Small intestine (tissue), 7 donors: ENCODE results near the gene JDP2. TPM values are rescaled to one million over a fixed set of nuclear protein-coding genes. Genes with fewer than 3 reads are reported as not detected.
A peak's percentile ranks its signal among the peaks of the same experiment; 100 is the strongest.

Source experiments
- DNase-seq, 2 donors: peaks; one replicate each; pipeline versions ENCODE4 v3.0.0 to v3.0.0-alpha.2; 2013
- FAIRE-seq: peaks from 2 replicates; lab custom pipeline; 2012; peaks lifted over from hg19 to GRCh38; lab: Jason Lieb, UNC
- H3K27ac ChIP-seq, 3 donors: one replicate each; pipeline ENCODE4 v1.5.1; 2013; ENCODE audit warnings: low read length in 2 of 3, mild to moderate bottlenecking in 2 of 3, control low read depth in 1 of 3, inconsistent platforms in 1 of 3, low read depth in 1 of 3, moderate library complexity in 1 of 3
- H3K27me3 ChIP-seq, 3 donors: one replicate each; pipeline ENCODE4 v1.6.1; 2013; ENCODE audit warnings: low read length in 3 of 3, inconsistent platforms in 1 of 3; ENCODE audit not compliant: control insufficient read depth in 3 of 3, insufficient read depth in 3 of 3
- H3K36me3 ChIP-seq, 3 donors: one replicate each; pipeline ENCODE4 v1.6.1; 2013; ENCODE audit warnings: low read length in 3 of 3, inconsistent platforms in 1 of 3, low read depth in 1 of 3, mild to moderate bottlenecking in 1 of 3, moderate library complexity in 1 of 3; ENCODE audit not compliant: control insufficient read depth in 3 of 3, insufficient read depth in 2 of 3
- H3K4me1 ChIP-seq, 3 donors: one replicate each; pipeline ENCODE4 v1.6.1; 2013; ENCODE audit warnings: low read length in 2 of 3, inconsistent platforms in 1 of 3, low read depth in 1 of 3, mild to moderate bottlenecking in 1 of 3, moderate library complexity in 1 of 3; ENCODE audit not compliant: control insufficient read depth in 3 of 3, insufficient read depth in 2 of 3
- H3K4me3 ChIP-seq, 3 donors: one replicate each; pipeline ENCODE4 v1.5.1; 2013; ENCODE audit warnings: low read length in 3 of 3, control low read depth in 1 of 3, inconsistent platforms in 1 of 3, low read depth in 1 of 3, mild to moderate bottlenecking in 1 of 3, moderate library complexity in 1 of 3
- H3K9me3 ChIP-seq, 2 donors: one replicate each; pipeline ENCODE4 v1.6.1; 2013; ENCODE audit warnings: low read depth in 1 of 2, low read length in 1 of 2; ENCODE audit not compliant: control insufficient read depth in 2 of 2, insufficient read depth in 1 of 2
- WGBS, 3 donors: extraction: QIAGEN DNeasy Blood & Tissue Kit; methylation state at CpG; one replicate each; pipeline ENCODE4 v1.1.7; 2013; 5-methylcytosine and 5-hydroxymethylcytosine counted together
- polyA plus RNA-seq, 4 donors: library from polyadenylated mRNA; stranded (reverse) in 3 of 4; unstranded in 1 of 4; fragments of 200-250 nt in 3 of 4; fragments of 120-200 nt in 1 of 4; gene quantifications; one replicate each; pipeline versions ENCODE4 v1.2.1 to v1.2.3, GENCODE V29; 2013
- donor health status: healthy with polysubstance abuse.
- donor health status: control.
- donor health status: control.
- donor health status: Bipolar disorder and iron deficiency.
- donor health status: healthy.

Gene JDP2
- polyA plus RNA-seq, 4 donors = 26.1 to 45.6 (median 42.2) TPM

DNA sequence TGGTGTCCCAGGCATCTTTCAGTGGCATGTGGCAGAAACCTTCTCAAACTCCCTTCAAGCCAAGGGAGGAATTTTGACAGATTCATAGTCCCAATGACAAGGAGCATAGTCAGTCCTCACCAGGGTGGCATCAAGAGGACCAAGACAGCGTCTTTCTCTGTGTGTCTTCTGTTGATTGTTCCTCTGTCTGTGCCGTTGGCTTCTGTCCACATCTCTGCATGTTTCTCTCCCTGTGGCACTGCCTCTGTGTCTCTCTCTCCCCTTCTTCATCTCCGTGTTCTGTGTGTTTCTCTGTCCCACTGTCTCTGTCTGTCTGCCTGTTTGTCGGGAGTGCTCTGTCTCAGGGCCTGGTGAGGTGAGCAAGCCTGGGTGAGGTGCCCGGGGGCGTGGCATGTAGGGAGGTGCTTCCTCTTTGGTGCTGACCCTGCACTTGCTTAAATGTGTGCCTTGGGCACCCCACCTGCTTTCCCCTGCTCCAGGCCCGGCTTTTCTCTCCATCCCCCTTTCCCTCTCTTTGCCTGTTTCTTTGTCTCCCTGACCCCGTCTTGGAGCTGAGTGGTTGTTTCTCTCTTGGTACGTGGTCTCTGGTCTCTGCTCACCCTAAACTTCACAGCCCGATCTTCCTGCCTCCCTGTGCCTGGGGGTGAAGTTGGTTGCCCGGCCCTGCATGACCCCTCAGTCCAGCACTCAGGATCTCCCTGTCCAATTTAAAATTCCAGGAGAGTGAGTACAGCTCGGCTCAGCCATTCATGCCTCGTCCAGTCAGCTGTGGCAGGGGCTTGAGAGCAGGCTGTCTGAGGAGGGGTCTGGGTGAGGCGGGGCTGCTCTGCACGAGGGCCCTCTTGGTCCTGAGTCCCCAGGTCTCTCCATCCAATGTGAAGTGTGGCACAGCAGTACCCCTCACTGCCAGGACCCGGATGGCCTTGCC lies 28.5 kb downstream of the JDP2 start:
- DNase-seq (no peak), FAIRE-seq (no peak)
- no peaks in the 10 kb centered on the region for H3K9me3 ChIP-seq
- no peak overlapping the region for H3K4me3 ChIP-seq
- H3K36me3 ChIP-seq = peaks cover 0 to 80% (median 0%) of the 10 kb centered on the region in 3 donors
- H3K27ac ChIP-seq = peak overlapping the region in 1 of 3 donors; percentile 4
- no peaks in the 10 kb centered on the region for H3K27me3 ChIP-seq
- 79 to 84% (median 81%) methylated on average over 16 of the region's 16 CpGs for WGBS, 3 donors
- H3K4me1 ChIP-seq = peaks cover 3 to 33% (median 7%) of the 10 kb centered on the region in 3 donors

DNA sequence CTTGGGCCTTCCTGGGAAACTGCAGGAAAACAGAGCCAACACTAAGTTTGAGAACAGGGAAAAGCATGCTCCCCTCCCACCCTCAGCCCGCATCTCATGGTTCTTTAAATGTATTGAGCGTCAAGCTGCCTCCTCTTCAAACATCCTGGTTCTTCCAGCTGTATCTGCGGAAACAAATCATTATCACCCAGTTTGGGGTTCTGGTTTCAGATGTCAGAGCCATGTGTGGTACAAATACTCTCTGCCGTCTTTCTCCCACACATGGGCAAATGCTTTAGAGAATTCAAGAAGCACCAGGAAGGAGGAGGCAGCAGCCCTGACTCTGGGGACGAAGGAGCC lies 29.1 kb downstream of the JDP2 start:
- Histone ChIP-seq H3K4me3 (no peak overlapping the region), H3K4me1 (peaks cover 3 to 30% (median 3%) of the 10 kb centered on the region in 3 donors), H3K9me3 (no peaks in the 10 kb centered on the region), H3K36me3 (peaks cover 0 to 81% (median 0%) of the 10 kb centered on the region in 3 donors), H3K27me3 (no peaks in the 10 kb centered on the region), H3K27ac (peak overlapping the region in 1 of 3 donors; percentile 4)
- DNase-seq (no peak), FAIRE-seq (no peak)
- WGBS, 3 donors = 86 to 96% (median 89%) methylated on average over 5 of the region's 5 CpGs

DNA sequence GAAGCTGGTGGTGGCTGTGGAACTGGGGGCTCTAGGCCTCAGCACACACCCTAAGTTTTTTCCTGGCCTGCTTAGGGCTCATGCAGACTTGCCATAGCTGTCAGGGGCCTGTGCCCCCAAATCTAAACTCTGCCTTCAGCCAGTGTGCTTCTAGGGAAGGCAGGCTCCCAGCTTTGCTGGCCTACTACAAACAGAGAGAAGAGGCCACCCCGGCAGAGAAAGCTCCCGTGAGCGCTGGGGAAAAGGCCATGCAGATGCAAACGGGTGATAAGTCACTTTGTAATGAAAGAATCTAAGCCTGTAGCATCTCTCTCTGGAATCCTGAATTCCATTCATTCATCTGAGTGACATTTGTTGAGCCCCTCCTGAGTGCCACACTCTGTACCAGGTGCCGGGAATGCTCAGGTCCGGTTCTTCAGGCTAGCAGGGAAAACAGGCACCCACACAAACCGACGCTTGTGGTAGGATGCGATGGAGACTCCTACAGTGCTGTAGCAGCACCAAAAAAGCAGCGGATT lies 29.9 kb downstream of the JDP2 start:
- Histone ChIP-seq H3K36me3 (peaks cover 0 to 79% (median 0%) of the 10 kb centered on the region in 3 donors), H3K4me1 (peaks cover 0 to 23% (median 3%) of the 10 kb centered on the region in 3 donors), H3K9me3 (no peaks in the 10 kb centered on the region), H3K4me3 (no peak overlapping the region), H3K27ac (no peak overlapping the region), H3K27me3 (no peaks in the 10 kb centered on the region)
- WGBS, 3 donors = 86 to 94% (median 90%) methylated on average over 10 of the region's 10 CpGs
- FAIRE-seq (no peak), DNase-seq (no peak)

DNA sequence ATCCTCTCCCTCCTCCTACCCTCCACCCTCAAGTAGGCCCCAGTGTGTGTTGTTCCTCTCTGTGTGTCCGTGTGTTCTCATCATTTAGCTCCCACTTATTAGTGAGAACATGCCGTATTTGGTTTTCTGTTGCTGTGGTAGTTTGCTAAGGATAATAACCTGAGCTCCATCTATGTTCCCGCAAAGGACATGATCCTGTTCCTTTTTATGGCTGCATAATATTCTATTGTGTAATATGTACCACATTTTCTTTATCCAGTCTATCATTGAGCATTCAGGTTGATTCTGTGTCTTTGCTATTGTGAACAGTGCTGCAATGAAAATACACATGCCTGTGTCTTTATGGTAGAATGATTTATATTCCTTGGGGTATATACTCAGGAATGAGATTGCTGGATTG lies 30.5 kb downstream of the JDP2 start:
- FAIRE-seq (no peak), DNase-seq (no peak)
- no peaks in the 10 kb centered on the region for H3K9me3 ChIP-seq
- peaks cover 0 to 17% (median 3%) of the 10 kb centered on the region in 3 donors for H3K4me1 ChIP-seq
- no peak overlapping the region for H3K27ac ChIP-seq
- no peak overlapping the region for H3K4me3 ChIP-seq
- WGBS, 3 donors = 68 to 94% (median 78%) methylated on average over 3 of the region's 3 CpGs
- H3K27me3 ChIP-seq = no peaks in the 10 kb centered on the region
- H3K36me3 ChIP-seq = peaks cover 0 to 81% (median 2%) of the 10 kb centered on the region in 3 donors

DNA sequence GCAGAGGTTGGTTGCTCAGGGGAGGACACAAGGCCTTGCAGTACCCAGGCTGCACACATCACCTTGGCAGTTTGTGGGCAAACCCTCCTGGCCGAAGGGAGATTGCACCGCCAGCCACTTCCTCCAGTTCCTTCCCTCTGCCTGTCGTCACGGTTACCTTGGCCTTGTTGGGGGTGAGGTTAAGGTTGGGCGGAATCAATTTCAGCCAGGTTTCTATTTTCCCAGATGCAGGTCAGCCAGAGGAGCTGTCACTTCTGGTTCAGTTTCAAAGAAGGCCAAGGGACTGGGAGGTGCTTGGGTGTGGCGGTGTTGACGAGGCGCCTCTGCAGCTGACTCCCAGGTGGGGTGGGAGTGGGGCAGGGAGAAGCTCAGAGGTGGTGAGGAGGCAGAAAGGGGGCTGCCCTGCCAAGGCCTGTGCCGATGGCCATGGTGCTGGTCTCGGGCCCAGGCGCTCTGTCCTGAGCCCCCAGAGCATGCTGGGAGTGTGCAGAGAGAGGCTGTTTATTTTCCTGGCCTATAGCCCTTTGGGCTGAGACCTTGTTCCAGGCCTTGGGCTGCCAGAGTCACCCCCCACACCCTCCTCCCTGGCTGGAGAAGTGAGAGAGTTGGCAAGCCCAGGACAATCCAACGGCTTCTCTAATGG lies 31.4 kb downstream of the JDP2 start:
- Histone ChIP-seq H3K27me3 (no peaks in the 10 kb centered on the region), H3K4me3 (no peak overlapping the region), H3K36me3 (peaks cover 0 to 81% (median 4%) of the 10 kb centered on the region in 3 donors), H3K4me1 (peaks cover 0 to 14% (median 3%) of the 10 kb centered on the region in 3 donors), H3K9me3 (no peaks in the 10 kb centered on the region), H3K27ac (peak overlapping the region in 1 of 3 donors; percentile 5)
- peak; percentile 30 to 49 for DNase-seq
- whole genome bisulfite sequencing, 3 donors = 45 to 62% (median 57%) methylated on average over 12 of the region's 12 CpGs
- no peak for FAIRE-seq

DNA sequence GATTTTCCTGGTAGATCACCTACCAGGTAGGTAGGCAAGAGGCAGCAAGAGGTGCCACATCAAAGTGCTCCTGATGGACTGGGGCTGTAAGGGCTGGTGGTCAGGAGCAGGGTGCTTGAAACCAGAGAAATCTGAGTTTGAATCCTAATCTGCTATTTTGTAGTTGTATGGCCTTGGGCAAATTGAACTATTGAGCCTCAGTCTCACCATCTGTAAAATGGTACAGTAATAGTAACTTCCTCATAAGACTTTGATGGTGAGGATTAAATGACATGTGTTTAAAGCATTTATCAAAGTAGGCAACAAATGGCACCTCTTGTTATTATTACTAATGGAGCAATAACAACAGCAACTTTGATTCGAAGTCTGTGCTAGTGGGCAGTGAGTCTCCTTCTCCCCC lies 32.0 kb downstream of the JDP2 start:
- DNase-seq (no peak), FAIRE-seq (no peak)
- H3K4me1 ChIP-seq = peaks cover 0 to 12% (median 2%) of the 10 kb centered on the region in 3 donors
- H3K4me3 ChIP-seq = no peak overlapping the region
- 97 to 100% (median 98%) methylated on average over 1 of the region's 1 CpG for WGBS, 3 donors
- H3K36me3 ChIP-seq = peaks cover 0 to 82% (median 4%) of the 10 kb centered on the region in 3 donors
- no peak overlapping the region for H3K27ac ChIP-seq
- no peaks in the 10 kb centered on the region for H3K9me3 ChIP-seq
- H3K27me3 ChIP-seq = no peaks in the 10 kb centered on the region

DNA sequence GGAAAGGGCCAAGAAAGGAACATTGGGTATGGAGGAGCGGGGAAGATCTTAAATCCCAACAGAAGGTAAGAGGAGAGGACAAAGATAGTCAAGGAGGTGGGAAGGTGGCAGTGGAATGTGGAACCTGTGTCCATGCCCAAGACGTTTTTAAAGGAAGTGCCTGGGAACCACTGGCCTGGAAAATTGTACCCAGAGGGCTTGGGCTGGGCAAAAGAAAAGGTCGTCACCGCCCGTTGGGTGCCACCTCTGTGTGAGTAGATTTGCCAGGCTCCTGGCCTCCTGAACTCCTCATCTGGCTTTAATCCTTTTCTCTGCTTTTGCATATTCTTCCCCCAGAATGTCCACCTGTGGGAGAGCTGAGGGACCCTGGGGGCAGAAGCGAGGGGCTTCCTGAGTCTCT lies 32.6 kb downstream of the JDP2 start:
- H3K4me1 ChIP-seq = peaks cover 0 to 7% (median 0%) of the 10 kb centered on the region in 3 donors
- H3K27ac ChIP-seq = no peak overlapping the region
- H3K4me3 ChIP-seq = no peak overlapping the region
- H3K9me3 ChIP-seq = no peaks in the 10 kb centered on the region
- no peaks in the 10 kb centered on the region for H3K27me3 ChIP-seq
- peaks cover 0 to 80% (median 4%) of the 10 kb centered on the region in 3 donors for H3K36me3 ChIP-seq
- WGBS, 3 donors = 85 to 91% (median 88%) methylated on average over 6 of the region's 6 CpGs
- DNase-seq (no peak), FAIRE-seq (no peak)

DNA sequence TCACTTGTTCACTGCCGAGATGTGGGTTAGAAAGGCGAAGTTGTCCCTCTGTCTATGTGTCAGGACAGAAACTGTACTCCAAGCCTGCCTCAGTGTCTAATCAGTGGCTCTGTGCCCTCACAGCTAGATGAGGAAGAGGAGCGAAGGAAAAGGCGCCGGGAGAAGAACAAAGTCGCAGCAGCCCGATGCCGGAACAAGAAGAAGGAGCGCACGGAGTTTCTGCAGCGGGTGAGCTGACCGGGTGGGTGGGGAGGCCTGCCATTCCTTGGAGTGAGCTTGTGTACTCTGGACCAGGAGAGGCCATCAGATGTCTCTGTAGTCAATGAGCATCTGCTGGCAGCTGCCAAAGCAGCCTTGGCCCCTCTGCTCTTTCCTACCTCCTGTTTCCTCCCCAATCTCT lies 33.5 kb downstream of the JDP2 start:
- Histone ChIP-seq H3K27ac (no peak overlapping the region), H3K36me3 (peaks cover 0 to 73% (median 4%) of the 10 kb centered on the region in 3 donors), H3K4me3 (no peak overlapping the region), H3K27me3 (no peaks in the 10 kb centered on the region), H3K4me1 (peaks cover 0 to 6% (median 0%) of the 10 kb centered on the region in 3 donors), H3K9me3 (no peaks in the 10 kb centered on the region)
- no peak for DNase-seq
- no peak for FAIRE-seq
- 96 to 98% (median 96%) methylated on average over 12 of the region's 12 CpGs for WGBS, 3 donors
